T-cell (primary cell): ENCODE data around the gene IL2RA. TPM values are rescaled to one million over a fixed set of nuclear protein-coding genes. Genes with fewer than 3 reads are reported as not detected.
A peak's percentile ranks its signal among the peaks of the same experiment; 100 is the strongest.

ENCODE experiments used
- ATAC-seq, 4 experiments: fragments of 200-7000 bp in 3 of 4; fragments of 150-1000 bp in 1 of 4; cut with Tn5 transposase; replicated peaks in 1 of 4; 1 replicate in 3 of 4; 2 replicates in 1 of 4; pipeline ENCODE4 v1.10.0; 2021; ENCODE audit warnings: moderate library complexity in 3 of 4, mild to moderate bottlenecking in 2 of 4, moderate number of reproducible peaks in 1 of 4
- CTCF ChIA-PET, 2 donors: fragments of 300-600 bp; sonication (Branson Sonifier 250); formaldehyde crosslinking; loops; one replicate each; lab custom pipeline; 2022; ENCODE audit warnings: antibody characterized with exemption in 2 of 2; lab: Charles Lee
- POLR2A ChIA-PET, 2 donors: fragments of 300-600 bp; sonication (Branson Sonifier 250); formaldehyde crosslinking; loops; one replicate each; lab custom pipeline; 2022; ENCODE audit warnings: antibody characterized with exemption in 2 of 2; lab: Charles Lee
- DNase-seq, 35 experiments: peaks; one replicate each; pipeline versions ENCODE4 v3.0.0 to v3.0.0-alpha.2; 2013 to 2023
- H3K27ac ChIP-seq: one replicate; pipeline ENCODE4 v1.5.1; 2013; ENCODE audit warnings: low read length
- H3K27me3 ChIP-seq, 2 experiments: replicated peaks in 1 of 2; 1 replicate in 1 of 2; 2 replicates in 1 of 2; pipeline versions ENCODE4 v1.6.1 to v1.7.0; 2013; ENCODE audit warnings: low read length in 1 of 2, mixed read lengths in 1 of 2; ENCODE audit not compliant: control insufficient read depth in 2 of 2, insufficient read depth in 2 of 2; ENCODE audit errors: extremely low read depth in 1 of 2
- H3K36me3 ChIP-seq, 2 donors: 1 replicate in 1 of 2; 2 replicates in 1 of 2; pipeline versions ENCODE4 v1.6.1 to v1.7.0; 2013; ENCODE audit warnings: low read length in 1 of 2; ENCODE audit not compliant: control insufficient read depth in 2 of 2, insufficient read depth in 1 of 2; ENCODE audit errors: extremely low read depth in 1 of 2
- H3K4me1 ChIP-seq, 2 experiments: 1 replicate in 1 of 2; 2 replicates in 1 of 2; pipeline versions ENCODE4 v1.6.1 to v1.7.0; 2013; ENCODE audit warnings: low read length in 2 of 2, mixed read lengths in 1 of 2; ENCODE audit not compliant: insufficient read depth in 2 of 2, control insufficient read depth in 1 of 2; ENCODE audit errors: extremely low read depth in 1 of 2
- H3K4me3 ChIP-seq, 2 donors: 1 replicate in 1 of 2; 2 replicates in 1 of 2; pipeline versions ENCODE4 v1.5.1 to v1.7.0; 2013; ENCODE audit warnings: mild to moderate bottlenecking in 2 of 2, low read length in 1 of 2, moderate library complexity in 1 of 2; ENCODE audit not compliant: control insufficient read depth in 1 of 2; ENCODE audit errors: extremely low read depth in 1 of 2
- H3K9me3 ChIP-seq: 2 replicates; pipeline ENCODE4 v1.7.0; 2013
- H3K27ac Mint-ChIP-seq, 2 donors: one replicate each; pipeline ENCODE4 v1.8.0; 2020 to 2021; ENCODE audit warnings: mild to moderate bottlenecking in 2 of 2, mixed read lengths in 2 of 2
- H3K27me3 Mint-ChIP-seq, 2 donors: one replicate each; pipeline ENCODE4 v1.8.0; 2021 to 2022; ENCODE audit warnings: mixed read lengths in 2 of 2
- H3K36me3 Mint-ChIP-seq: one replicate; pipeline ENCODE4 v1.8.0; 2021; ENCODE audit warnings: mixed read lengths
- H3K4me1 Mint-ChIP-seq, 3 donors: one replicate each; pipeline ENCODE4 v1.8.0; 2020 to 2022; ENCODE audit warnings: mixed read lengths in 3 of 3, mild to moderate bottlenecking in 1 of 3
- H3K4me3 Mint-ChIP-seq, 3 donors: one replicate each; pipeline ENCODE4 v1.8.0; 2020 to 2022; ENCODE audit warnings: mild to moderate bottlenecking in 3 of 3, mixed read lengths in 3 of 3, moderate library complexity in 3 of 3
- H3K9me3 Mint-ChIP-seq, 3 donors: one replicate each; pipeline ENCODE4 v1.8.0; 2020 to 2022; ENCODE audit warnings: mixed read lengths in 3 of 3
- WGBS: methylation state at CpG from one replicate; pipeline ENCODE4 v1.1.5; 2013; ENCODE audit warnings: missing lambda C conversion rate; ENCODE audit not compliant: insufficient coverage; 5-methylcytosine and 5-hydroxymethylcytosine counted together
- total RNA-seq, 35 experiments: library from RNA in 6 of 35; stranded (reverse) in 6 of 35; fragments of 120-200 nt in 1 of 35; gene quantifications; one replicate each; pipeline versions ENCODE4 v1.2.1 to v1.2.4 and lab custom pipeline; 2013 to 2026

Gene IL2RA
- total RNA-seq (10 to 100 TPM; 19.9 to 40.4 (median 28.1) TPM), total RNA-seq (lab: John Stamatoyannopoulos, UW) (4.5 to 944 (median 36.6) reads per million in 29 experiments)
- total RNA-seq (2013), result 22.6 TPM

DNA sequence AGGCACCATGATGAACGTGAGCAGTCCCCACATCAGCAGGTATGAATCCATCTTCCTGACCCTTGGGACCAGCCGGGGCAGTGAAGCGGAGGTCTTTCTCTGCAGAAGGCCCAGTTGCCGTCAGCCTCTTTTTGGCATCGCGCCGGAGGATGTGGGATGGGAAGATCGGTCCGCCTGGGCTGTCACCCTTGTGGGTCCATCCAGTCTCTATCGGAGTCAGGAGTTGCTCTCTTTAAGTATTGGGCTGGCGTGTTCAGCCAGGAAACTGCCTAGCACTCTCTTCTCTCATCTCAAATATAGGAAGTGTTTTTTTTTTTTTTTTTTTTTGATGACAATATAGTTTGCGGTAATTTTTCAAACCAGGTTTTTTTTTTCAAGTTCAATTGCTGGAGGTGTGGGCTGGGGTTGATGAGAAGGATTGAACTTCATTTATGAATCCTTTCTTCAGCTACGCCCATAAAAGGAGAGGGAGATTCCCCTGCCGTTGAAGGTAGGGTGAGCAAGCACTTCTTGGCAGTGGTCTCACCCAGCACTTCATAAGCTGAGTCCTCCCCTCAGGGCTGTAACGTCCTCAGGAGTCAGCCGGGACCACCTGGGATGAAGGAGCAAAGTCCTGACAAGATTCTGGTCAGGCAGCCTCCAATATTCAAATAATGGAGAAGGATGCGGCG is at the start of gene IL2RA:
TSS of gene IL2RA (minus strand) at position 267 of the 671 bp plus-strand sequence. CDS start at position 51, 216 bp downstream.
- peaks cover 0 to 3% of the 10 kb centered on the region in 2 experiments for H3K27me3 ChIP-seq
- H3K27ac ChIP-seq, result peak within 1 kb of the TSS; percentile 61
- peak within 1 kb of the TSS; percentile 81 to 93 for H3K27ac Mint-ChIP-seq
- H3K4me3 Mint-ChIP-seq, result peak within 1 kb of the TSS; percentile 83 to 92 (median 85)
- H3K36me3 ChIP-seq, result no peaks in the 10 kb centered on the region
- peaks cover 11 to 40% of the 10 kb centered on the region in 2 experiments for H3K4me1 ChIP-seq
- WGBS, result 29% methylated on average over 3 of the region's 18 CpGs
- peaks cover 64 to 85% (median 65%) of the 10 kb centered on the region in 3 donors for H3K4me1 Mint-ChIP-seq
- ChIA-PET CTCF (interaction anchor here (0.7 to 2.3 kb wide), 10 partner anchors 9 to 286 kb away, joined by 3 to 12 read pairs (median 5); no protein-coding TSS in a partner anchor), POLR2A (interaction anchor here (0.6 to 0.7 kb wide), 4 partner anchors 25 to 510 kb away, joined by 3 to 14 read pairs (median 7); no protein-coding TSS in a partner anchor)
- peak within 1 kb of the TSS; percentile 44 to 67 for H3K4me3 ChIP-seq
- ATAC-seq (peak; percentile 76 to 89 (median 79)), DNase-seq (peak in 31 of 35 experiments; percentile 21 to 84 (median 41))
- no peaks in the 10 kb centered on the region for H3K27me3 Mint-ChIP-seq
- H3K36me3 Mint-ChIP-seq, result peaks cover 9% of the 10 kb centered on the region
- H3K9me3 Mint-ChIP-seq, result no peaks in the 10 kb centered on the region
- no peaks in the 10 kb centered on the region for H3K9me3 ChIP-seq

- Histone ChIP-seq H3K36me3 (peaks cover 15 to 86% of the 10 kb centered on the region in 2 donors), H3K9me3 (no peaks in the 10 kb centered on the region), H3K27ac (peak overlapping the region; percentile 21), H3K4me1 (peaks cover 7 to 10% of the 10 kb centered on the region in 2 experiments), H3K4me3 (peak overlapping the region in 1 of 2 donors; percentile 4), H3K27me3 (no peaks in the 10 kb centered on the region)
- POLR2A ChIA-PET, result interaction anchor here (0.6 to 1.4 kb wide), 2 partner anchors 14 to 89 kb away, joined by 3 to 8 read pairs; no protein-coding TSS in a partner anchor
- Mint-ChIP-seq H3K36me3 (peaks cover 64% of the 10 kb centered on the region), H3K27me3 (no peaks in the 10 kb centered on the region), H3K4me3 (peak overlapping the region in 2 of 3 donors; percentile 37 to 52), H3K4me1 (peaks cover 13 to 32% (median 27%) of the 10 kb centered on the region in 3 donors), H3K27ac (peak overlapping the region; percentile 79 to 84), H3K9me3 (no peaks in the 10 kb centered on the region)
- WGBS, result 86% methylated on average over 1 of the region's 5 CpGs
- DNase-seq, result no peak
- no peak for ATAC-seq
- CTCF ChIA-PET, result interaction anchor here (0.6 to 2.8 kb wide), 6 partner anchors 41 to 296 kb away, joined by 3 to 12 read pairs (median 6); partner anchors contain the start of gene PFKFB3 (in 1 of the 2)
Measured at GRCh38 chr10:6110136-6110535, 48.0 kb upstream of the IL2RA start.

GRCh38 chr10:6109444-6109775 is 47.2 kb upstream of the IL2RA start:
- Mint-ChIP-seq H3K36me3 (peaks cover 64% of the 10 kb centered on the region), H3K4me1 (peaks cover 13 to 29% (median 27%) of the 10 kb centered on the region in 3 donors), H3K9me3 (no peaks in the 10 kb centered on the region), H3K27ac (peak overlapping the region; percentile 22 to 84), H3K4me3 (peak overlapping the region in 2 of 3 donors; percentile 13 to 41), H3K27me3 (no peaks in the 10 kb centered on the region)
- H3K27me3 ChIP-seq, result no peaks in the 10 kb centered on the region
- ChIA-PET POLR2A (interaction anchor here in 1 of 2 donors (0.6 kb wide), 1 partner anchor 90 kb away, joined by 8 read pairs; no protein-coding TSS in a partner anchor), CTCF (interaction anchor here in 1 of 2 donors (0.6 to 2.8 kb wide), 3 partner anchors 93 to 297 kb away, joined by 4 to 12 read pairs (median 6); partner anchors contain the start of gene PFKFB3)
- no peak overlapping the region for H3K4me3 ChIP-seq
- peaks cover 15 to 83% of the 10 kb centered on the region in 2 donors for H3K36me3 ChIP-seq
- 67% methylated on average over 3 of the region's 7 CpGs for WGBS
- no peaks in the 10 kb centered on the region for H3K9me3 ChIP-seq
- no peak for ATAC-seq
- H3K27ac ChIP-seq, result peak overlapping the region; percentile 21
- no peak for DNase-seq
- peaks cover 7 to 10% of the 10 kb centered on the region in 2 experiments for H3K4me1 ChIP-seq

- no peaks in the 10 kb centered on the region for H3K9me3 ChIP-seq
- peaks cover 15 to 81% of the 10 kb centered on the region in 2 donors for H3K36me3 ChIP-seq
- no peaks in the 10 kb centered on the region for H3K27me3 Mint-ChIP-seq
- H3K4me3 Mint-ChIP-seq, result peak overlapping the region; percentile 22 to 53 (median 28)
- no peaks in the 10 kb centered on the region for H3K27me3 ChIP-seq
- H3K4me1 Mint-ChIP-seq, result peaks cover 18 to 32% (median 29%) of the 10 kb centered on the region in 3 donors
- peaks cover 7 to 10% of the 10 kb centered on the region in 2 experiments for H3K4me1 ChIP-seq
- ChIA-PET CTCF (interaction anchor here (1.6 to 2.8 kb wide), 3 partner anchors 94 to 297 kb away, joined by 4 to 12 read pairs (median 8); partner anchors contain the start of gene PFKFB3 (in 1 of the 2)), POLR2A (no interaction called here)
- 48% methylated on average over 3 of the region's 12 CpGs for WGBS
- no peaks in the 10 kb centered on the region for H3K9me3 Mint-ChIP-seq
- H3K27ac ChIP-seq, result peak overlapping the region; percentile 26
- peak in 24 of 35 experiments; percentile 8 to 79 (median 26) for DNase-seq
- H3K4me3 ChIP-seq, result no peak overlapping the region
- ATAC-seq, result peak; percentile 59 to 76 (median 62)
- H3K36me3 Mint-ChIP-seq, result peaks cover 60% of the 10 kb centered on the region
- peak overlapping the region; percentile 84 to 85 for H3K27ac Mint-ChIP-seq
Measured at GRCh38 chr10:6108631-6109443, 46.7 kb upstream of the IL2RA start.

GRCh38 chr10:6108072-6108471 is 45.9 kb upstream of the IL2RA start:
- Histone ChIP-seq H3K4me3 (no peak overlapping the region), H3K36me3 (peaks cover 14 to 80% of the 10 kb centered on the region in 2 donors), H3K4me1 (peaks cover 7 to 10% of the 10 kb centered on the region in 2 experiments), H3K27me3 (no peaks in the 10 kb centered on the region), H3K27ac (no peak overlapping the region), H3K9me3 (no peaks in the 10 kb centered on the region)
- Mint-ChIP-seq H3K4me3 (peak overlapping the region in 1 of 3 donors; percentile 17), H3K36me3 (peaks cover 54% of the 10 kb centered on the region), H3K27ac (peak overlapping the region; percentile 84 to 85), H3K4me1 (peaks cover 20 to 33% (median 32%) of the 10 kb centered on the region in 3 donors), H3K27me3 (no peaks in the 10 kb centered on the region), H3K9me3 (no peaks in the 10 kb centered on the region)
- ATAC-seq (no peak), DNase-seq (no peak)
- CTCF ChIA-PET, result interaction anchor here in 1 of 2 donors (1.6 kb wide), 1 partner anchor 294 kb away, joined by 8 read pairs; no protein-coding TSS in a partner anchor
- WGBS, result 100% methylated on average over 1 of the region's 6 CpGs
- POLR2A ChIA-PET, result no interaction called here
